ENCODE data around the gene GNG7.

GRCh38 chr19:2717638-2718541 lies 15.4 kb upstream of the GNG7 start:
- TF ChIP-seq CTCF (IDR thresholded peaks at IDR 0.05) (no peak), POLR2A (IDR thresholded peaks at IDR 0.05) (no peak)

Measured in testis (tissue), 2 donors.